Smooth muscle cell of the pulmonary artery (primary cell): ENCODE data around the gene ABHD10. TPM values are rescaled to one million over a fixed set of nuclear protein-coding genes. Genes with fewer than 3 reads are reported as not detected.

ENCODE experiments used
- total RNA-seq: library from RNA; depleted of rRNA; stranded (reverse); fragments of >200 nt; gene quantifications from 2 replicates; pipeline ENCODE4 v1.2.3, GENCODE V29; 2014

ABHD10 gene
- total RNA-seq: 40.6 and 47.5 TPM in 2 replicates

DNA sequence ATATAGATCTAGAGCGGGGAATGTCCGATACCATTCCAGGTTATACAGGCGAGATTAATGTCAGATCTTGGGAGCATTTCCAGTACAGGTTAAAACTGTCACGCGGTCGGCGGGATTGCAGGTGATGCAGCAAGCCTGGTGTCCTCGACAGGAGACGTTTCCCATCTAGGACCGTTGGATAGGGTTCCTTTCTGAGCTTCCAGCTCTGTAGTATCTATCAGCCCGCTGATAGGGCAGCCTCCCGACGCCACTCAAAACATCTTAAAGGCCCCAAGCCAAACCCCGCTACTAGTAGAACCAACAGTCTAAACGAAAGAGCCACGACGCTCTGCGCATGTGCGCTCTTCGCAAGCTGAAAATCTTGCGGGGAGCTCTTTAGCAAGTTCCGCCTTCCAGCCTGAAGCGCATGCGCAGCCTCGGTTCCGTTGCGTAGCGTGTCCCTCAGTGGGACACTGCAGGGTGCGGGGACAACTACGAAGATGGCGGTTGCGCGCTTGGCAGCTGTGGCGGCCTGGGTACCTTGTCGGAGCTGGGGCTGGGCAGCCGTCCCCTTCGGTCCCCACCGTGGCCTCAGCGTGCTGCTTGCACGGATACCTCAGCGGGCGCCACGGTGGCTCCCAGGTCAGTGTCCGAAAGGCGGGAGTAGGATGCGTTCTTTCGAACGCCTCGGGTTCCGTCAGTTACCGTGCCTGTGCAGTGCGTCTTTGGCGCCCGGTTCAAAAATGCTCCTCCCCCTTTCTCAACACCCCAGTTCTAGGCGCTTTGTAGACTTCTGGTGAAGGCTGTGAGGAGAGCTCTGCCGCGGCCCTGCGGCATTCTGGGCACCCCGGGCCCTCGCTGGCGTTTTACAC is at the start of gene ABHD10:
TSS of gene ABHD10 (plus strand) at position 444 of the 851 bp plus-strand sequence. CDS start at position 480, 36 bp downstream.

DNA sequence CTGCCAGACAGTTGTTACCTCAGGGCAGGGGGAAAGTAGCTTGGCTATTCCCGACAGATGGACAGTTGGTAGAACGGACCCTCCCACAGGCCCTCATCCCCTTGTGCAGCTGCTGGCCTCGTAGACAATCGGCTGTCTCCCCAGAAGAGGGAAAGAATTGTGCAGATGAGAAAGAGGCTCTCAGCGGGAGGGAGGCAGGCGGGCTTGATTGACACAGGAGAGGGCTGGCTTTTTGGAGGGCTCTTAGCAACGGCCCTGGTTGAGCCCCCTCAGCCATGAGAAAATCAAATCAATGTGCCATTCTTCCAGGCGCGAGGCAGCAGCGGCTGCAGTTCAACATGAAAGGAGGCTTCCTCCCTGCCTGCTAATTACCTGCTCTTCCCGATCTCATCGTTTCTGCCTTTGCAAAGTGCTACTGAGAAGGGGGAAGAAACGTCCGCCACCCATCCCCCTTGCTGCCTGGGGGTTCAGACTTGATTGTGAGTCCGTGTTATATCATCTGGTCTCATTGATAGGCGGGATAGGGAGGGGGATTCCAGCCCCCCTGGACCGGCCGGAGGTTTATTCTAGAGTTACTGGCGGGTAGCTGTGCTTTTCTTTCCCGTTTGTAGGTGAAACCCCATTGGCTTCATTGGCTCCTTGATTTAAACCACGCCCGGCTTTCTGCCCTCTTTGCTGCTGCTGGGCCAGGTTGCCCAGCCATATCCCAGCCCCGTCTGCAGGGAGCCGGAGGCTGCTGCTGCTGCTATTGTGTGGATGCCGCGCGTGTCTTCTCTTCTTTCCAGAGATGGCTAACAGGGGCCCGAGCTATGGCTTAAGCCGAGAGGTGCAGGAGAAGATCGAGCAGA is 20.0 kb downstream of the ABHD10 start, which contains the start of gene TAGLN3:
TSS of gene TAGLN3 (plus strand) at position 287 of the 848 bp plus-strand sequence. CDS start at position 788, 501 bp downstream.

GRCh38 chr3:112034436-112034835 is 55.6 kb downstream of the ABHD10 start, which contains the start of gene TMPRSS7:
TMPRSS7 (plus strand) TSS chr3:112034736; CDS start chr3:112034846, 110 bp downstream.

Other genes with a start within 250 kb of the ABHD10 start
- 78.1 and 101 TPM in 2 replicates for gene PHLDB2, start 119.8 kb upstream of the ABHD10 start, total RNA-seq
- gene TAGLN3, start 19.9 kb downstream of the ABHD10 start, total RNA-seq: 0.26 and 3.5 TPM in 2 replicates
- not detected in 2 replicates for gene TMPRSS7, start 55.7 kb downstream of the ABHD10 start, total RNA-seq
- gene C3orf52, start 107.4 kb downstream of the ABHD10 start, total RNA-seq: 2.5 and 13.6 TPM in 2 replicates
- not detected in 2 replicates for gene GCSAM, start 154.2 kb downstream of the ABHD10 start, total RNA-seq